Activated T-cell treated with anti-CD3 and anti-CD28 coated beads, Interleukin-2, amount 50 U/mL, for 1 hour (primary cell): ENCODE data around the gene ASCL5.

Source experiments
- DNase-seq: peaks from one replicate; pipeline ENCODE4 v3.0.0-alpha.2; 2020

Gene ASCL5

DNA sequence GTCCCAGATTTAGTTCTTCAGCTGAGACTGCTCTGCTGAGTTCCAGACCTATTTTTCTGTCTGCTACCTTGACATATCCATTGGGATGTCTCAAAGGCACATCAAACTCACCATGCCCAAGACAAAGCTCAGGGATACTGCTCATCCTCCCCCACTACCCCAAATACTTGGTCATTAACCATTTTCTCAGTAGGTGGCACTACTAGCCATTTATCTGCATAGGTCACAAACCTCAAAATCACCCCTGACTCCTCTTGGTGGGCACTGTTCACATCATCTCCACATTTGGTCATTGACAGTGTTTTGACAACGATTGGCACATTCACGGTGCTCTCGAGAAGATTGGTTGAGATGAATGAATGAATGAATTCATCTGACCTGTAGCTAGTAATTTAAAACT lies 46.8 kb downstream of the ASCL5 start:
- DNase-seq = no peak

DNA sequence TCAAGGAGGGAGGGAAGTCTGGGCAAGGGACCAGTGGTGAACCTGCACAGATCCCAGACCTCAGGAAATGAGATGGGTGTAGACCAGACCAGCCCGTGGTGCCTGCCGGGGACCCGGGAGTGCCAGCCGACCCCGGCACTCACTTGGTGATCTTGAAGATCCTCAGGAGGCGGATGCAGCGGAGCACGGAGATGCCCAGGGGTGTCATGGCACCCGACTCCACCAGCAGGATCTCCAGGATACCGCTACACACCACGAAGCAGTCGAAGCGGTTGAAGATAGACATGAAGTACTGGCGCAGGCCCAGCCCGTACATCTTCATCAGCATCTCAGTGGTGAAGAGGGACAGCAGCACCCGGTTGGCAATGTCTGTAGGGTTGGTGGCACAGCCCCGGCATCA lies 49.2 kb downstream of the ASCL5 start:
- DNase-seq = no peak

DNA sequence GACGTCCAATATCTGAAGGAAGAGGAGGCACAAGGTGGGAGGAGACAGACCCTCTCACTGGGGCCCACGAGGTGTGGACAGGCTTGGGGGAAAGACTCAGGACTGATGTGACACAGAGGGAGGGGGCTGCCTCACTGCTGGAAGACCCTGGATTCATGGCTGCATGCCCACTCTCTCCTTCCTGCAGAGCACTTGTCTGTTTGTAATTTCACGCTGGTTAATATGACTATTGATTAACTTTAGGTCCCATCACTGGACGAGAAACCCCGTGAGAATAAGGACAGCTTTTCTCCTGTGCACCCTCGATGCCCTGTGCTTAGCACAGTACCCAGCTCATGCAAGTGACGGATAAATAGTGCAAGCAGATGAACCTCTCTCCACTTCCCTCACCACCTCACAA lies 49.9 kb downstream of the ASCL5 start:
- DNase-seq = no peak

DNA sequence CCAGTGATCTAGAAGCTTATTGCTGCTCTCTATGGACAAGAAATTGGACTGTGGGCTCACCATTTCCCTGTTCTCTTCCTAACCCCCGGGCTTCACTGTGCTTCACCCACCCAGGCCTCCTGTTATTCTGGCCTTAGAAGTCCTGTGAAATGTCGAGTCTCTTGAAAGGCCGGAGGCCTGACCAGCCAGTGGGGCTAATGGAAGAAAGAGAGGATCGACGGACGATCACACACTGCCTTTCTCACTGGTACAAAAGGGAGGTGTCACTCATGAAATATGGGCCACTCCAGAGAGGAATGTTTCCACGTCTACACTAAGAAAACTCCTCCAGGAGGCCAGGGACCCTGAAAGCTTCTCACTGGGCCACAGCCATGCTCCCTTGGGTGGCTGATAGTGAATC lies 50.9 kb downstream of the ASCL5 start:
- no peak for DNase-seq

DNA sequence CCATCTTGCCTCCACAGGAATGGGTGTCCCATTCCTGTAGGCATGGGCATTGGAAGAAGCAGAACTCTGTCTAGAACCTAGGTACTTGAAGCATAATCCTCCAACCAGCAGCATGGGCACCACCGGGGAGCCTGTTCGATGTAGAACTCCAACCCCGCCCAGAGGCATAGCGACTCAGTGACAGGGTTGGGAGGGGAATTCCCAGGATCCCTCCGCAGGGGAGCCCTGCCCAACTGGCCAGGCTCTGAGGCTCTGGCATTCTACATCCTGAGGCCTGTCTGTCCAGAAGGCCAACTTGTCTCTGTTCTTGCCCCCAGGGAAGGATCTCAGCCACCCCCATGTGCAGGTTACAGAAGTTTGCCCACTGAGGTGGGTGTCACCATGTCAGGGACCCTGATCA lies 53.0 kb downstream of the ASCL5 start:
- DNase-seq = no peak

DNA sequence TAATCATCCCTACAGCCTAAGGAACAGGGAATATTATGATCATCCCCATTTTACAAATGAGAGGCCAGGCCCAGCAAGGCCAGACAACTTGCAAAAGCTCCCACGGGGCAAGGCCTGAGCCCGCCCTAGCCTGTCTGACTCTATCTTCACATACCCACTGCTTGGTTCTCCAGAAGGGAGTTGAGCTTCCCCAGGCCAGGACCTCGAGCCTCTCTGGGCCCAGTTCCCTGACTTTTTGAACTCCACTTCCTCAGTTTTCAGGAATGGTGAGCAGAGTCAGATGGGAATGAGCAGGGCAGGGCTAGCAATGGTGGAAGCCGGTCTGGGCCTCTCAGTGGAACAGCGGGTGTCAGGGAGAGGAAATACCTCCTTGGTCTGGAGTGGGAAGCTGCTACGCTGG lies 54.1 kb downstream of the ASCL5 start:
- no peak for DNase-seq

DNA sequence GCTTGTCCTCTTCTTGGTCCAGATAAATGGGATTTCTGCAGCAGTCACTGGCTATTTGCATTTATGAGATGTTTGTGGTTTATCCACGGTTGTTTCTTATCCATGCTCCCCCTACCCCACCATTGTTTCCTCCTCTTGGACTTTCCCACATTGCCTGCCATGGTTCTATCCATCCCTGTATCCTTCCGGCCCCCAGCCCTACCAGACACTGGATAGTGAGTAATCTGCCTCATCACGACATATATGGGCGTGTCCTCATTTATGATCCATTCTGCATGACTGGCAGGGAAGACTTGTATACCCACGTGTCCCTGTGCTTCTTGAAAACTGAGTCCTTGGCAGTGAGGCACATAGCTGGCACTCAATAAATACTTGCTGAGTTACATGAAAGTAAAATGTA lies 54.8 kb downstream of the ASCL5 start:
- no peak for DNase-seq

DNA sequence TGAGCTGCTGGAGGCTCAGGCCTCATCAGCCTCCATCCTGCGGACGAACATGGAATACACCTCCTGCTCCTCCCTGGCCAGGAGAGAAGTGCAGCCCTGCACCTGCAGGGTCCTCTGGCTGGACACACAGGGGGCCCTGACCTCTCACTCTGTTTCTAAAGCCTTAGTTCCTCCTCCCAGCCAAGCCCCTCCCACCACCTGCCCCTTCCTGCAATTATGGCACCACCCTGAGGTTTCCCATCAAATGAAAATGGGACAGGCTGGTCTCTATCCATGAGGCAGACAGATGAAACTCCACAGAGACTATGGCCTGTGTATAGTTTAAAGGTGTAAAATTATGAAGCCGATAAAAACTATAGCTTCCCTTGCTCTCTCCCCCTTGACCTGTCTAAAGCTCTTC lies 57.3 kb downstream of the ASCL5 start:
- no peak for DNase-seq

DNA sequence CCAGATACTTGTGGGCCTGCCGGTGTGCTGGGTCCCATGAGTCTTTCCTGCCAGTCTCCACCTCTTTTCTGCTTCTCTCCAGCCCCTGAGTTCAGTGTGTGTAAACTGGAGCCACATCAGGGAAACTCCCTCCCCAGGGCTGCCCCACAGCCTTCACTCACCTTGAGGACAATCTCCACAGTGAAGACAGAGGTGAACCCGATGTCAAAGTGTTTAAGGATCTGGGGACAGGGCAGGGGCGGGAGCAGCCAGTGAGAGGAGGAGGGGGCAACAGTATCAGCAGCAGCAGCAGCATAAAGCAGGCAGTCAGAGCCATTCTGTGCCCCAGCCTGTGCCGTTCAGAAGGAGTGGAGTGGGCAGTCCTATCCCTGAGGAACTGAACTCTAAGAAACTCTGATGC lies 58.0 kb downstream of the ASCL5 start:
- no peak for DNase-seq

DNA sequence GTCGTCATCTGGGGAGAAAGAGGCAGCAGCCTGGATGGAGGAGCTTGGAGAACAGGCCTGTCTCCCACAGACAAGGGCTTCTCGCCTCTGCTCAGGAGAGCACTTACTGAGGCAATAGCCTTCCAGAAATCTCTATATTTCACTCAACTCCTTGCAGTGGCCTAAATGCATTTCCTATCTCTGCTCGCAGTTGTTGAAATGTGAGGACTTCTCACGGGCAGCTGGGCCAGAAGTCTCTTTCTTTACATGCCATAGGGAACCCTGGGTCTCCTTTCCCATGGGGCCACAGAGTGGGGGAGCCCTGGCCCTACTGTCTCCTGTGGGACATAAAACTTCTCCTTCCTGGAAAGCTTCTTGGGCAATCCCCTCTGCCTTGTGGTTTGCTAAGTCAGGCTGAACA lies 60.0 kb downstream of the ASCL5 start:
- no peak for DNase-seq

DNA sequence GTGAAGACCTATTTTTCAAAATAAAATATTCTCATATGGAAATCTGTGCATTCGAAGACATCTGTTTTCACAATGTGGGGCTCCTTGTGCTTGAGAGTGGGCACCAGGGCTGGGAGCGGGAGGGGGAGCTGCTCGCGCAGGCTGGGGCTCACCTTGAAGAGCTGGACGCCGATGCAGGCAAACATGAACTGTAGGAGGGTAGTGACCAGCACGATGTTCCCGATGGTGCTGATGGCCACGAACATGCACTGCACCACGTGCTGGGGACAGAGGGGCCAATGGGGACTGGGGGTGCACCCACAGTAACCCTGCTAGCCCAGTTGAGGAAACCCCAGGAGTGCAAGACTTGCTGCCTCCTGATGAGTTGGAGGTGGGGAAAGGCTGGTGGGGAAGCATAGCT lies 61.3 kb downstream of the ASCL5 start:
- DNase-seq = no peak

DNA sequence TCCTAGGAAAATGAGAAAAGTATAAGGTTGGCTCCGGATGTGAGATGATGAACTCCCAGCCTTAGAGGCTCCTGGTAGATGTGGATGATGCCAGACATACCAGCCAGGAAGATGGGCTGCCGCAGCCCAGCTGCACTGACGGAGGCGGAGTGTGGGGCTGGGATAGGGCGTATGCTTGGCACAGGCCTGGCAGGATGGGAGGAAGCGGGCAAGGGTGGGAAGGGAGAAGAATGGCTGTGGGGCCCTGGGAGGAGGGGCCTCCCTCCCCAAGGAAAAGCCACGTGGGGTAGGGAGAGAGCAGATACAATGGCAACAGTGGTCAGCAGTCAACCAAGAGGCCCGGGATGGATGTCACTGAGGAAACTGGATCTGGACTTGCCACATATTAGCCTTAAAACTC lies 62.2 kb downstream of the ASCL5 start:
- no peak for DNase-seq
